IPS-NIHi11 (cell line): ENCODE data around the gene TNRC6B.
"Not testable (repeated sequence)": the region's sequence is repeated elsewhere in the genome, so short reads cannot be mapped to it uniquely, and the experiment has no call there.

ENCODE experiments used
- DNase-seq: peaks from one replicate; pipeline ENCODE4 v3.0.0; 2012; ENCODE audit warnings: mixed read lengths, low spot score

TNRC6B gene

GRCh38 chr22:40213478-40213877, 35.8 kb downstream of the TNRC6B start:
- no peak for DNase-seq

DNA sequence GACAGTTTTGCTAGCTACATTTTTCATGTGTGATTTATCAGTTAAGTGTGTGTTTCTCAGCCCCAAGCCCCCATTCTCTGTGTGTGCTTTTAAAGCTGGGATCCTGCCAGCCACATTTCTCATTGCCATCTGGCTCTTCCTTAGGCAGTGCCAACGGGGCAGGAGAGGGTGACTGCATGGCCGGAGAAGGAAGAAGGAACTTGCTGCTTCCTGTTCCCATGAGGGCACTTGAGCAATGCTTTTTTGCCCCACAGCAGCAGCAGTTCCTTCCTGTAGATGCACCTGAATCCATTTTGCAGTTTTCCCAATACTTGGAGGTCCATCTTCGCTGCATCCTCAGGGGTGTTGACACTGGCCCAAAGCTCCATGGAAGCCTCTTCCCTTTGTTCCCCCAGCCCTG, 37.5 kb downstream of the TNRC6B start:
- no peak for DNase-seq

GRCh38 chr22:40216041-40216756, 38.5 kb downstream of the TNRC6B start:
- DNase-seq, result no peak

DNA sequence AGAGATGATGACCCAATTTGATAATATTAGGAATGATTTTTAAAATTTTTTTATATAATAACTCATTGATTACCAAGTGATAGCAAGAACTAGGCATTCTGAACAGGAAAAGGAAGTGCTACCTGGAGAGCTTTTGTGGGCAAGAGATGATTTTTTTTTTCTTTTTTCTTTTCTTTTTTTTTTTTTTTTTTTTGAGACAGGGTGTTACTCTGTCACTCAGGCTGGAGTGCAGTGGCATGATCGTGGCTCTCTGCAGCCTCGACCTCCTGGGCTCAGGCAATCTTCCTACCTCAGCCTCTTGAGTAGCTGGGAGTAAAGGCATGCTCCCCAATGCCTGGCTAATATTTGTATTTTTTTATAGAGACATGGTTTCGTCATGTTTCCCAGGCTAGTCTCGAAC, 40.4 kb downstream of the TNRC6B start:
- no peak for DNase-seq

- DNase-seq, result no peak
Observed at GRCh38 chr22:40218723-40219294, 41.1 kb downstream of the TNRC6B start.

DNA sequence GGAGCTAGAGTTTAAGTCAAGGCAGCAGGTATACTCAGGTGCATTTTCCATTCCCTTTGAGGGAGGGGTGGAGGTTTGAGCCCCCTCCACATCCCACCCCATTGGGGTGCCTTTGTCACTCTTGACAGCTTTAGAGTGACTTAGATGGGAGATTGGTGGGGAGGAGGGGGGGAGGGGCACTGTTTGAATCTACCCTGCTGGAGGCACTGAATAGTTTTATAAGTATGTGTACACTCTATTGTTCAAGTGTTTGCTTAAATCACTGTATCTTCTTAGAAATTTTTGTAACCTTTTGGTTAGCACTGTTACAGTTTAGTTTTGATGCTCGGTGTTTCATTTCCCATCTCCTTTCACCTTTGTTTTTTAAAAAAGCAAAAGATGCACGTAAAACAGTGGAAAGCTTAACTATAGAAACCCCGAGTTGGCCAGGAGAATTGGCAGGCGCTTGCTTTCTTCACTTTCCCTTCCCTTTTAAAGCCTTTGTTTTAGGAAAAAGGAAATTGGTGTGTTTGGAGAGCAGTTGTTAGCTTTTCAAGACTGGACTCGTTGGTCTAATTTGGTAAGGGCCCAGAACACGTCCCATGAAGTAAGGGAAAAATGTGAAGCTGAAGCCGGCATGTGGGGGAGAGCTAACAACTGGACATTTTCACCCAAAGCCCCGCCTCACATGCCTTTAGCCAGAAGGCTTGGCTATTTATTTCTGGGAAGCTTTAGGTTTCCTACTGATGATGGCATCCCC, 42.8 kb downstream of the TNRC6B start:
- DNase-seq, result no peak

- DNase-seq, result no peak
Observed at GRCh38 chr22:40221055-40221414, 43.3 kb downstream of the TNRC6B start.

- DNase-seq, result not testable (repeated sequence)
Observed at GRCh38 chr22:40222979-40223378, 45.3 kb downstream of the TNRC6B start.

- DNase-seq, result no peak
Observed at GRCh38 chr22:40224702-40225101, 47.0 kb downstream of the TNRC6B start.

DNA sequence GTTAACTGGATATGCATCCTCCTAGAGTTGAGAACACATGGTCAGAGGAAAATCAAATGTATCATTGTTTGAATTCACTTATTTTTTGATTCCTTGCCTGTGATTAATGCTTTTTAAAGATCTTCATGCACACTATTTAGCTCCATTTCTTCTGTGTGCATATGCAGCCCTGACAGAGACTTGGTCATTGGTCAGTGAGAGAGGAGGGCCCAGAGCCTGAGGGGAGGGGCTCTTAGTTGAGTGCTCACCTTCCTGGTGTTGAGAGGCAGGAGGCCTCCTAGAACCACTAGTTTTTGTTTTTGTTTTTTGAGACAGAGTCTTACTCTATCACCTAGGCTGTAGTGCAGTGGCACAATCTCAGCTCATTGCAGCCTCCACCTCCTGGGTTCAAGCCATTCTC, 48.9 kb downstream of the TNRC6B start:
- DNase-seq, result no peak

- DNase-seq, result no peak
Observed at GRCh38 chr22:40231618-40232313, 54.0 kb downstream of the TNRC6B start.

DNA sequence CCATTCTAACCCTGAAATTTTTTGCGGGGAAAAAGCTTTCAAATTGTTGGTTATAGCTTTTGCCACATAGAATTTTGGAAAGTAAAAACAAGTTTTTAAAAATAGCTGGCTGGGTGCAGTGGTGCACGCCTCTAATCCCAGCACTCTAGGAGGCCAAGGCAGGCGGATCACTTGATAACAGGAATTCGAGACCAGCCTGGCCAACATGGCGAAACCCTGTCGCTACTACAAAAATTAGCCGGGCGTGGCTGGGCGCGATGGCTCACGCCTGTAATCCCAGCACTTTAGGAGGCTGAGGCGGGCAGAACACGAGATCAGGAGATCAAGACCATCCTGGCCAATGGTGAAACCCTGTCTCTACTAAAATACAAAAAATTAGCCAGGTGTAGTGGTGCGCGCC, 54.9 kb downstream of the TNRC6B start:
- DNase-seq, result no peak

DNA sequence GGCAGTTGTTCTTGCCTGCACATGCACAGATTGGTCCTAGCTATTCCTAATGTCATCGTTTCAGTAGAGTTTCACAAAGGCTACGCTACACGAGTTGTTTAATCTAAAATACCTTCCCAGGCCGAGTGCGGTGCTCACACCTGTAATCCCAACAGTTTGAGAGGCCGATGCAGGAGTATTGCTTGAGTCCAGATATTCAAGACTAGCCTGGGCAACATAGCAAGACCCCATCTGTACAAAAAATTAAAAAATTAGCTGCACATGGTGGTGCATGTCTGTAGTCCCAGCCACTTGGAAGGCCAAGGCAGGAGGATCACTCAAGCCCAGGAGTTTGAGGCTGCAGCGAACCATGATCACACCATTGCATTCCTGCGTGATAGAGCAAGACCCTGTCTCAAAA, 56.2 kb downstream of the TNRC6B start:
- no peak for DNase-seq

GRCh38 chr22:40234658-40235057, 56.9 kb downstream of the TNRC6B start:
- no peak for DNase-seq

DNA sequence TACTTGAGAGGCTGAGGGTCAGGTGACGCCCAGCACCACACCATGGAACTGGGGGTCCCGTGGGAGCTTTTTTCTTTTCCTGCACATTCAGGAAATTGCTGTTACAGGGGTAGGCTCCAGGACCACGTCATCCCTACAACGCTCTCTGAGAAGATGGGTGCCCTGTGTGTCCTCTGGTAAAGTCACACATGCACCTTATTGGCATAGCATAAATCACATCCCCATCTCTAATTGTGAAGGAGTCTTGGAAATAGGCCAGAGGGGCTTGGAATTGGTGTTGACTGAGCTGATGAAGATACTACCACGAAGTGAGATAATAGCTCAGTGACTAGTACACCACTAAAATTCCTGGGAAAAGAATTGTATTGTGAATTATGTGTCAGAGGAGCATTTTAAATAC, 57.6 kb downstream of the TNRC6B start:
- no peak for DNase-seq

DNA sequence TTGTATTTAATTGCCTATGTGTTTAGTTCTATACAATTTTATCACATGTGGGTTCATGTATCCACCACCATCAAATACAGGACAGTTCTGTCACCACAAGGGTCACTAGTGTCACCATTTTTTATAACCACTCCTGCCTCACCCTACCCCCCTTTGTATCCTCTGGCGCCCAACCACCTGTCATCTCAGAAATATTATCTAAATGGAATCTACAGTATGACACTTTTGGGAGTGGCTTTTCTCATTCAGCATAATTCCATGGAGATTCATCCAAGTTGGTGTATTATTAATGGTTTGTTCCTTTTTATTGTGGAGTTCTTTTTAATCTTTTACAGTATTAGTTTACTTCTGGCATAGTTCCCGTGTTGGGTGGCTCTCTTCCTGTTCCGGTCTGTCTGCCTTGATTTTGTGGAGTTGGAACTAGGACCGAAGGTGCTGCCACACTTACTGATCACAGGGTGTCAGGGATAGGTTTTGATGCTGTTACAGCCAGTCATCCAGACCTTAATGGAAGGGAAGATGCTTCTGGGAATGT, 58.5 kb downstream of the TNRC6B start:
- DNase-seq, result no peak

GRCh38 chr22:40237241-40237640, 59.5 kb downstream of the TNRC6B start:
- no peak for DNase-seq

- no peak for DNase-seq
Observed at GRCh38 chr22:40237788-40238424, 60.2 kb downstream of the TNRC6B start.

DNA sequence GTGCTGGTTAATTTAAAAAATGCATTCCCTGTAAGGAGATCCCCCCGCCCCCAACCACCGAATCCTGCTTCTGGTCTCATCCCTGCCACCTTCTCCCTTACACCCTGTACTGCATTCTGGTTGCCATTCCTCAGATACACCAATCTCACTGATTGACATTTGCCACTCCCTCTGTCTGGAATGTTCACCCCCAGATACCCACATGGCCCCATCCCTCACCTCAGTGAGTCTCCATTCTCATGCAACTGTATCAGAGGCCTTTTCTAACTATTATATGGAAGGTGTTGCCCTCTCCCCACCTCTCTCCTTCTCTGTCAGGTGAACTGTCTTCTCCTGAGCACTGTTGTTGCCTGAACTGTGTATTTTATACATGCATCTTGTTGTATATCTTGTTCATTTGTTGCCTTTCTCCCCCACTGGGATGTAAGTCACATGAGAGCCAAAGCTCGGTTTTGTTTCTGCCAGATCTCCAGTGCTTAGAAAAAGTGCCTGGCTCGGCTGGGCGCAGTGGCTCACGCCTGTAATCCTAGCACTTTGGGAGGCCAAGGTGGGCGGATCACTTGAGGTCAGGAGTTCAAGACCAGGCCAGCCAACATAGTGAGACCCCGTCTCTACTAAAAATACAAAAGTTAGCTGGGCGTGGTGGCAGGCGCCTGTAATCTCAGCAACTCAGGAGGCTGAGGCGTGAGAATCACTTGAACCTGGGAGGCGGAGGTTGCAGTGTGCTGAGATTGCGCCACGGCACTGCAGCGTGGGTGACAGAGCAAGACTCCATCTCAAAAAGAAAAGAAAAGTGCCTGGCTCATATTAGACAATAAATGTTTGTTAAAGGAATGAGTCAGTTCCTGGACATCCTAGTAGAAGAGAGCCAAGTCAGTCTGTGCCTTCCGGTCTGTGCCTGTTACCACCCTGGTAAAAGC, 61.0 kb downstream of the TNRC6B start:
- no peak for DNase-seq

DNA sequence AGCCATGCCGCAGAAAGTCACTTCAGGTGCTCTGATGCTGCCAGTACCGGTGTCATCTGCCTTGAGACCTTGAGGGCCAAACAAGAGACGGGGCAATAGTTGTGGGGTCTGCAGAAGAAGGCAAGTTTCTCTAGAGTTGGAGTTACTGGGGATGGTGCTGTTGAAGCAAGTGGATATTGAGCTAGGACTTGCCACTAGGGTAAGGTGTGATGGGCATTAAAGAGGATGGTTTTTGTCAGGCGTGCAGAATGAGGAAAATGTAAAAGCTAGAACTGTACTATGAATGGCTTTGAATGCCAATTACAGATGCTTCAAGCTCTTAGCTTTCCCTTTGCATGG, 61.6 kb downstream of the TNRC6B start:
- no peak for DNase-seq

GRCh38 chr22:40240160-40240559, 62.4 kb downstream of the TNRC6B start:
- DNase-seq, result no peak
